ENCODE data around the gene MTHFD2. TPM values are rescaled to one million over a fixed set of nuclear protein-coding genes. Genes with fewer than 3 reads are reported as not detected.
"Not testable (repeated sequence)": the region's sequence is repeated elsewhere in the genome, so short reads cannot be mapped to it uniquely, and the experiment has no call there.

Gene MTHFD2
- polyA plus RNA-seq, 1 experiment: 282 TPM

DNA sequence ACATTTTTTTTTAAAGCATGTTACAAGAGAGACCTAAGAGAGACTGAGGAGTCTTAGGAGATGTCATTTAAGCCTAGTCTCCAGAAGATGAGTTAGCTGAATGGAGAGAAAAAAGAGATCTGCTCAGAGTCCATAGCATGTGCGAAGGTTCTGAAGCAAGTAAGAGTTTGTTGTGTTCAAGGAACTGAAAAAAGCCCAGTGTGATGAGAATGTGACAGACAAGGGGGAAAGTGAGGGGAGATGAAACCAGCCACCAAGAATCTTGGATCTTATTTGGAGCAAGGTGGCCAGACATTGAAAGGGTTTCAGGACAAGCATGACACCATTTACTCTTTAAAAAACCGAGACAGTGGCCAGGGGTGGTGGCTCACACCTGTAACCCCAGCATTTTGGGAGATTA lies 14.5 kb upstream of the MTHFD2 start:
- POLR2A ChIA-PET: no interaction called here
- Histone ChIP-seq H3K4me3 (ENCODE audit: low read depth, low read length) (no peak overlapping the region), H3K36me3 (ENCODE audit: control insufficient read depth, insufficient read depth, low read length) (no peaks in the 10 kb centered on the region), H3K27me3 (ENCODE audit: control insufficient read depth, insufficient read depth, low read length) (no peaks in the 10 kb centered on the region)
- TF ChIP-seq, protein P1, sequence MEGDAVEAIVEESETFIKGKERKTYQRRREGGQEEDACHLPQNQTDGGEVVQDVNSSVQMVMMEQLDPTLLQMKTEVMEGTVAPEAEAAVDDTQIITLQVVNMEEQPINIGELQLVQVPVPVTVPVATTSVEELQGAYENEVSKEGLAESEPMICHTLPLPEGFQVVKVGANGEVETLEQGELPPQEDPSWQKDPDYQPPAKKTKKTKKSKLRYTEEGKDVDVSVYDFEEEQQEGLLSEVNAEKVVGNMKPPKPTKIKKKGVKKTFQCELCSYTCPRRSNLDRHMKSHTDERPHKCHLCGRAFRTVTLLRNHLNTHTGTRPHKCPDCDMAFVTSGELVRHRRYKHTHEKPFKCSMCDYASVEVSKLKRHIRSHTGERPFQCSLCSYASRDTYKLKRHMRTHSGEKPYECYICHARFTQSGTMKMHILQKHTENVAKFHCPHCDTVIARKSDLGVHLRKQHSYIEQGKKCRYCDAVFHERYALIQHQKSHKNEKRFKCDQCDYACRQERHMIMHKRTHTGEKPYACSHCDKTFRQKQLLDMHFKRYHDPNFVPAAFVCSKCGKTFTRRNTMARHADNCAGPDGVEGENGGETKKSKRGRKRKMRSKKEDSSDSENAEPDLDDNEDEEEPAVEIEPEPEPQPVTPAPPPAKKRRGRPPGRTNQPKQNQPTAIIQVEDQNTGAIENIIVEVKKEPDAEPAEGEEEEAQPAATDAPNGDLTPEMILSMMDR (IDR thresholded peaks at IDR 0.05; ENCODE audit: insufficient read depth, low read depth, low read length): no peak
- no peak for DNase-seq (ENCODE audit: low read depth)
- CTCF ChIA-PET: no interaction called here

DNA sequence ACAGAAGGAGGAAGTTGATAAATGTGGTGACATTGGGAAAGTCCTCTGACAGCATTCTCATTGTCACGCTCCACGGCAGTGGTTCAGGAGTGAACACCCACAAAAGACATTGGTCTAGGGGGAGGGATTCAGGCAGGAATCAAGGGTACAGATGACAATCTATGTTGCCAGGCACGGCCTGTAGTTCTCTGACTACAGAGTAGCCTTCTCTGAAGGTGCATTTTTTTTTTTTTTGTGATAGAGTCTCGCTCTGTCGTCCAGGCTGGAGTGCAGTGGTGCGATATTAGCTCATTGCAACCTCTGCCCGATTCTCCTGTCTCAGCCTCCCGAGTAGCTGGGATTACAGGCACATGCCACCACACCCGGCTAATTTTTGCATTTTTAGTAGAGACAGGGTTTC lies 12.4 kb upstream of the MTHFD2 start:
- DNase-seq (ENCODE audit: low read depth): no peak
- POLR2A ChIA-PET: no interaction called here
- no peaks in the 10 kb centered on the region for H3K27me3 ChIP-seq (ENCODE audit: control insufficient read depth, insufficient read depth, low read length)
- no peaks in the 10 kb centered on the region for H3K36me3 ChIP-seq (ENCODE audit: control insufficient read depth, insufficient read depth, low read length)
- H3K4me3 ChIP-seq (ENCODE audit: low read depth, low read length): no peak overlapping the region
- CTCF ChIA-PET: no interaction called here
- TF ChIP-seq, protein P1 (IDR thresholded peaks at IDR 0.05; ENCODE audit: insufficient read depth, low read depth, low read length): no peak

DNA sequence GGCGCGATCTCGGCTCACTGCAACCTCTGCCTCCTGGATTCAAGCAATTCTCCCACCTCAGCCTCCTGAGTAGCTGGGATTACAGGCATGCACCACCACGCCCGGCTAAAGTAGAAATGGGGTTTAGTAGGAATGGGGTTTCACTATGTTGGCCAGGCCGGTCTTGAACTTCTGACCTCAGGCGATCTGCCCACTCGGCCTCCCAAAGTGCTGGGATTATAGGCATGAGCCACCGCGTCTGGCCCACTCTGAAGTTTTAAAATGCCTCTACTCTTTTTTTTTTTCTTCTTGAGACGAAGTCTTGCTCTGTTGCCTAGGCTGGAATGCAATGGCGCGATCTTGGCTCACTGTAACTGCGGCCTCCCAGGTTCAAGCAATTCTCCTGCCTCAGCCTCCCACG lies 11.7 kb upstream of the MTHFD2 start:
- H3K36me3 ChIP-seq (ENCODE audit: control insufficient read depth, insufficient read depth, low read length); H3K4me3 ChIP-seq (ENCODE audit: low read depth, low read length); POLR2A ChIA-PET; CTCF ChIA-PET; DNase-seq (ENCODE audit: low read depth); H3K27me3 ChIP-seq (ENCODE audit: control insufficient read depth, insufficient read depth, low read length): not testable (repeated sequence)

DNA sequence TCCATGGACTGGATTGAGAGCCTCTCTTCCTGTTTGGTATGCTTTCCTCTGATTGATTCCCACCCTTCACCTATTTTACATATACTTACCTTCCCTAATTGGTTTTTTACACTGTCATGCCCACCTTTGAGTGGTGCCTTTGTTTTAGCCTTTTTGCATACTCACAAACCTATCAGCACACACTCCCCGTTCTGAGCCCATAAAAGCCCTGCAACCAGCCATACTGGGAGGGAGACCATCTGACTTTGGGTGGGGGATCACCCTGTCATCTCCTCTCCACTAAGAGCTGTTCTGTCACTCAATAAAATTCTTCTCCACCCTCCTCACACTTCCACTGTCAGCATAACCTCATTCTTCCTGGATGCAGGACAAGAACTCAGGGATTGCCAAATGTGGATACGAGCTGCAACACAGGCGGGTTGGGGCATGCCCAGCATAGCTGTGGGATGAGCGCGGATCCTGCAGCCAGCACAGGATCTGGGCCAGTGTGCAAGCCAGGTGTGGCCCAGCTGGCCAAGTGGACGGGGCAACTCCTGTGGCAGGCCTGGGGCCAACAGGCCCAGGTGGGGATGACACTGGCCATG lies 10.3 kb upstream of the MTHFD2 start:
- Histone ChIP-seq H3K27me3 (ENCODE audit: control insufficient read depth, insufficient read depth, low read length) (peaks cover 2% of the 10 kb centered on the region; the same call in 1 of the 2 replicates), H3K36me3 (ENCODE audit: control insufficient read depth, insufficient read depth, low read length) (no peaks in the 10 kb centered on the region), H3K4me3 (ENCODE audit: low read depth, low read length) (no peak overlapping the region)
- DNase-seq (ENCODE audit: low read depth): peak; percentile 51
- ChIA-PET CTCF (interaction anchor here (0.5 to 1.6 kb wide), 4 partner anchors 9 to 62 kb away, joined by 3 to 8 read pairs (median 4); partner anchors contain the start of genes BOLA3 and MTHFD2), POLR2A (interaction anchor here (0.5 to 1.3 kb wide), 2 partner anchors 10 to 554 kb away, joined by 4 to 14 read pairs; partner anchors contain the start of gene MOB1A)
- TF ChIP-seq, protein P1 (IDR thresholded peaks at IDR 0.05; ENCODE audit: insufficient read depth, low read depth, low read length): no peak

DNA sequence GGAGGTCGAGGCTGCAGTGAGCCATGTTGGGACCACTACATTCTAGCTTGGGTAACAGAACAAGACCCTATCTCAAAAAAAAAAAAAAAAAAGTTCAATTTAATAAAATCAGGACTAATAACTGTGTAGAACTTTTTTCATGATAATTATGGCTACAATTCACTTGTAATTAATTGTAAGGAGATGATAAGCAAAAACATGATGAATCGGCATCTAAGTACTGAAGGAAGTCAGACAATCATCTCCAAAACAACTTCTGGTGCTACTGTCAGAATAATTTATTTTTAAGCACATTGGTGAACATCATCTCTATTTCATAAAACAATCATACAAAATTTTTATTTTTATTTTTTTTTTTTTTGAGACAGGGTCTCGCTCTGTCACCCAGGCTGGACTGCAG lies 9.7 kb upstream of the MTHFD2 start:
- no peak for DNase-seq (ENCODE audit: low read depth)
- H3K27me3 ChIP-seq (ENCODE audit: control insufficient read depth, insufficient read depth, low read length): peaks cover 2% of the 10 kb centered on the region; the same call in 1 of the 2 replicates
- ChIA-PET CTCF (interaction anchor here (1.0 to 1.6 kb wide), 3 partner anchors 9 to 41 kb away, joined by 3 to 8 read pairs (median 4); partner anchors contain the start of genes BOLA3 and MTHFD2), POLR2A (interaction anchor here (0.5 to 1.3 kb wide), 2 partner anchors 10 to 553 kb away, joined by 4 to 14 read pairs; partner anchors contain the start of gene MOB1A)
- no peak overlapping the region for H3K4me3 ChIP-seq (ENCODE audit: low read depth, low read length)
- TF ChIP-seq, protein P1 (IDR thresholded peaks at IDR 0.05; ENCODE audit: insufficient read depth, low read depth, low read length): no peak
- no peaks in the 10 kb centered on the region for H3K36me3 ChIP-seq (ENCODE audit: control insufficient read depth, insufficient read depth, low read length)

All from BJ (cell line).